Measurements from ENCODE around the gene NUBP1. TPM values are rescaled to one million over a fixed set of nuclear protein-coding genes. Genes with fewer than 3 reads are reported as not detected.
"Not testable (repeated sequence)": the region's sequence is repeated elsewhere in the genome, so short reads cannot be mapped to it uniquely, and the experiment has no call there.

The NUBP1 gene
- total RNA-seq, 1 donor from 2014 or later: 21.6 TPM

DNA sequence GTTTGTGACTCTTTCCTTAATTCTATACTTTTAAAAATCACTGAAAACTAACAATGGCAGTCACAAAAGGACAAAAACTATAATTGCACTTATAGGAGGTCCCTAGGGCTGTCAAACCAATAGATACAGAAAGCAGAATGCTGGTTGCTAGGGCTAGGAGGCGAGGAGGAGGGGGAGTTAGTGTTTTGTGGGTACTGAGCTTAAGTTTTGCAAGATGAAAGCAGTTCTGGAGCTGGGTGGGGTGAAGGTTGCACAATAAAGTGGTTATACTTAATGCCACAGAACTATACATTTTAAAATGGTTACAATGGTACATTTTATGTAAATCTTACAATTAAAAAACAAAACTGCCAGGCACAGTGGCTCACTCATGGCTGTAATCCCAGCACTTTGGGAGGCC is 27.3 kb downstream of the NUBP1 start:
- no peak overlapping the region for H3K9ac ChIP-seq
- DNase-seq (ENCODE audit: low spot score): no peak
- no peak overlapping the region for H3K4me3 Mint-ChIP-seq
- no peaks in the 10 kb centered on the region for H4K20me1 ChIP-seq (ENCODE audit: low read depth)
- no peaks in the 10 kb centered on the region for H3K4me1 ChIP-seq
- H3K4me2 ChIP-seq: no peak overlapping the region
- no peak overlapping the region for H2AFZ ChIP-seq (replicated peaks)
- H3K4me3 ChIP-seq: no peak overlapping the region
- TF ChIP-seq, protein P1, sequence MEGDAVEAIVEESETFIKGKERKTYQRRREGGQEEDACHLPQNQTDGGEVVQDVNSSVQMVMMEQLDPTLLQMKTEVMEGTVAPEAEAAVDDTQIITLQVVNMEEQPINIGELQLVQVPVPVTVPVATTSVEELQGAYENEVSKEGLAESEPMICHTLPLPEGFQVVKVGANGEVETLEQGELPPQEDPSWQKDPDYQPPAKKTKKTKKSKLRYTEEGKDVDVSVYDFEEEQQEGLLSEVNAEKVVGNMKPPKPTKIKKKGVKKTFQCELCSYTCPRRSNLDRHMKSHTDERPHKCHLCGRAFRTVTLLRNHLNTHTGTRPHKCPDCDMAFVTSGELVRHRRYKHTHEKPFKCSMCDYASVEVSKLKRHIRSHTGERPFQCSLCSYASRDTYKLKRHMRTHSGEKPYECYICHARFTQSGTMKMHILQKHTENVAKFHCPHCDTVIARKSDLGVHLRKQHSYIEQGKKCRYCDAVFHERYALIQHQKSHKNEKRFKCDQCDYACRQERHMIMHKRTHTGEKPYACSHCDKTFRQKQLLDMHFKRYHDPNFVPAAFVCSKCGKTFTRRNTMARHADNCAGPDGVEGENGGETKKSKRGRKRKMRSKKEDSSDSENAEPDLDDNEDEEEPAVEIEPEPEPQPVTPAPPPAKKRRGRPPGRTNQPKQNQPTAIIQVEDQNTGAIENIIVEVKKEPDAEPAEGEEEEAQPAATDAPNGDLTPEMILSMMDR (IDR thresholded peaks at IDR 0.05): no peak
- TF ChIP-seq EZH2phosphoT487 (IDR thresholded peaks at IDR 0.05): no peak
- H3K27me3 ChIP-seq: no peaks in the 10 kb centered on the region
- H3K4me1 Mint-ChIP-seq: peaks cover 2% of the 10 kb centered on the region
- H3K36me3 ChIP-seq: no peaks in the 10 kb centered on the region
- peaks cover 3% of the 10 kb centered on the region for H3K27me3 Mint-ChIP-seq (ENCODE audit: insufficient read depth, low read depth)
- no peak overlapping the region for H3K27ac Mint-ChIP-seq
- no peaks in the 10 kb centered on the region for H3K9me3 ChIP-seq (ENCODE audit: low read depth)
- peaks cover 12% of the 10 kb centered on the region for H3K36me3 Mint-ChIP-seq
- no peaks in the 10 kb centered on the region for H3K9me3 Mint-ChIP-seq
- H3F3A ChIP-seq (ENCODE audit: low read depth): no peaks in the 10 kb centered on the region
- H3K79me2 ChIP-seq (ENCODE audit: low read depth): no peaks in the 10 kb centered on the region
- H3K27ac ChIP-seq: no peak overlapping the region

DNA sequence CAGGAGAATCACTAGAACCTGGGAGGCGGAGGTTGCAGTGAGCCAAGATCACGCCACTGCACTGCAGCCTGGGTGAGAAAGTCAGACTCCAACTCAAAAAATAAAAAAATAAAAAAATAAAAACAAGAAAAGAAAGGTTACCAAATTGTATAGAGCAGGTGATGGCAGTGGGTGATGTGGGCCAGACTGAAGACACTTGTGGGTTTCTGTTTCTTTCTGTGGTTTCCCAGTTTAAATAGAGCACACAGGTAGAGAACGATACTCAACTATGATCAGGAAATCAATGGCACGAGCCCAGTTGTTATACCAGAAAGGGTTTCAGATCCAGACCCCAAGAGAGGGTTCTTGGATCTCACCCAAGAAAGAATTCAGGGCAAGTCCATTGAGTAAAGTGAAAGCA is 32.6 kb downstream of the NUBP1 start:
- no peak overlapping the region for H3K27ac Mint-ChIP-seq
- H3K9me3 Mint-ChIP-seq: no peaks in the 10 kb centered on the region
- Histone ChIP-seq H3K4me2 (no peak overlapping the region), H3K27me3 (no peaks in the 10 kb centered on the region), H3K36me3 (no peaks in the 10 kb centered on the region), H3K4me1 (no peaks in the 10 kb centered on the region), H3K27ac (no peak overlapping the region), H3F3A (ENCODE audit: low read depth) (no peaks in the 10 kb centered on the region), H4K20me1 (ENCODE audit: low read depth) (no peaks in the 10 kb centered on the region), H3K9ac (no peak overlapping the region), H3K9me3 (ENCODE audit: low read depth) (no peaks in the 10 kb centered on the region), H2AFZ (replicated peaks) (no peak overlapping the region), H3K79me2 (ENCODE audit: low read depth) (no peaks in the 10 kb centered on the region), H3K4me3 (no peak overlapping the region)
- no peak for TF ChIP-seq EZH2phosphoT487 (IDR thresholded peaks at IDR 0.05)
- TF ChIP-seq EZH2 (IDR thresholded peaks at IDR 0.05): no peak
- TF ChIP-seq, protein P1 (IDR thresholded peaks at IDR 0.05): no peak
- no peak for DNase-seq (ENCODE audit: low spot score)
- peaks cover 11% of the 10 kb centered on the region for H3K4me1 Mint-ChIP-seq
- H3K4me3 Mint-ChIP-seq: no peak overlapping the region
- peaks cover 3% of the 10 kb centered on the region for H3K27me3 Mint-ChIP-seq (ENCODE audit: insufficient read depth, low read depth)
- H3K36me3 Mint-ChIP-seq: no peaks in the 10 kb centered on the region

DNA sequence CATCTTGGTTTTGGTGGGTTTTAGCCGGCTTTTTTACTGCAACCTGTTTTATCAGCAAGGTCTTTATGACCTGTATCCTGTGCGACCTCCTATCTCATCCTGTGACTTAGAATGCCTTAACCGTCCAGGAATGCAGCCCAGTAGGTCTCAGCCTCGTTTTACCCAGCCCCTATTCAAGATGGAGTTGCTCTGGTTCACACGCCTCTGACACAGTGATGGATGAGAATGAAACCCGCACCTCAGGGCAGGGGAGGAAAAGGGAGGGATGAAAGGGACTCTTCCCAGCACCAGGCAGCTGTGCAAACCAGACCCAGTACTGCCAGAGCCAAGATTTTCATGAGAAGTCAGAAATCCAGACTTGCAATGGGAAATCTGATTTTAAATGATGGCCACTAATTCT is 33.3 kb downstream of the NUBP1 start:
- not testable (repeated sequence) for H3K9me3 ChIP-seq (ENCODE audit: low read depth); H3F3A ChIP-seq (ENCODE audit: low read depth); H3K36me3 ChIP-seq; H3K4me3 ChIP-seq; H3K27me3 ChIP-seq; H3K9me3 Mint-ChIP-seq; H3K27ac ChIP-seq; H3K9ac ChIP-seq; H3K4me1 ChIP-seq; H2AFZ ChIP-seq (replicated peaks); H4K20me1 ChIP-seq (ENCODE audit: low read depth); H3K4me3 Mint-ChIP-seq; H3K27ac Mint-ChIP-seq; H3K4me2 ChIP-seq; H3K36me3 Mint-ChIP-seq; DNase-seq (ENCODE audit: low spot score); H3K27me3 Mint-ChIP-seq (ENCODE audit: insufficient read depth, low read depth); H3K79me2 ChIP-seq (ENCODE audit: low read depth)
- H3K4me1 Mint-ChIP-seq: peaks cover 11% of the 10 kb centered on the region

DNA sequence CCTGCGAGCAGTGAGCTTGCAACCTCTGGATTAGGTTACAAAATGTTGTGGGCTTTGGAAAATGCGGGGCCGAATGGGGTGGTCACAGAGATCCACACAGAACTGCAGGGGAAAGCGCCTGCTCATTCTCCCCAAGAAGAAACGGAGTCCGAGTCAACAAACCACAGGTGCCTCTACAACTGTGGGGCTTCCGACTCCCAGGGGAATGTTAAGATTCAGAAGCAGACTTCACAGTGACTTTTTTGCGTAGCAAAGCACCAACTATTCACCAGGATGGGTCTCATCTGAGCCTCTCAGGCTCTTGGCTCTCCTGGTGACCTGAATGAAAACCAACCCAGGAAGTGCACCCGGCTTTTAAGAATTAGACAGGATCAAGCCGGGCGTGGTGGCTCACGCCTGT is 33.7 kb downstream of the NUBP1 start:
- no peaks in the 10 kb centered on the region for H3K36me3 Mint-ChIP-seq
- TF ChIP-seq, protein P1 (IDR thresholded peaks at IDR 0.05): no peak
- TF ChIP-seq EZH2phosphoT487 (IDR thresholded peaks at IDR 0.05): no peak
- no peak for TF ChIP-seq EZH2 (IDR thresholded peaks at IDR 0.05)
- Histone ChIP-seq H4K20me1 (ENCODE audit: low read depth) (no peaks in the 10 kb centered on the region), H3K4me3 (no peak overlapping the region), H3K27ac (no peak overlapping the region), H3K36me3 (no peaks in the 10 kb centered on the region), H3K4me2 (no peak overlapping the region), H3K79me2 (ENCODE audit: low read depth) (no peaks in the 10 kb centered on the region), H3K4me1 (no peaks in the 10 kb centered on the region), H3K9ac (no peak overlapping the region), H3F3A (ENCODE audit: low read depth) (no peaks in the 10 kb centered on the region), H3K27me3 (no peaks in the 10 kb centered on the region), H2AFZ (replicated peaks) (no peak overlapping the region), H3K9me3 (ENCODE audit: low read depth) (no peaks in the 10 kb centered on the region)
- H3K4me1 Mint-ChIP-seq: peaks cover 11% of the 10 kb centered on the region
- peaks cover 2% of the 10 kb centered on the region for H3K9me3 Mint-ChIP-seq
- DNase-seq (ENCODE audit: low spot score): no peak
- no peak overlapping the region for H3K27ac Mint-ChIP-seq
- no peak overlapping the region for H3K4me3 Mint-ChIP-seq
- H3K27me3 Mint-ChIP-seq (ENCODE audit: insufficient read depth, low read depth): peaks cover 4% of the 10 kb centered on the region

DNA sequence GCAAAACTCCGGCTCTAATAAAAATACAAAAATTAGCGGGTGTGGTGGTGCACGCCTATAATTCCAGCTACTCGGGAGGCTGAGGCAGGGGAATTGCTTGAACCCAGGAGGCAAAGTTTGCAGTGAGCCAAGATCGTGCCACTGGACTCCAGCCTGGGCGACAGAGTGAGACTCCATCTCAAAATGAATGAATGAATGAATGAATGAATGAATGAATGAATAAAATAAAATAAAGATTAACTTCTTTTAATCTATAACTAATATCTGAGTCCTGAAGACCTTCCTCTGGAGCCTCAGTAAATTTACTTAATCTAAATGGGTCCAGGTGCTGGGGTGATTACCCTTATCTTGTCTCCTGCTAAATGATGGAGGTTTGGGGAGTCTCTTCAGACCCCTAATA is 36.3 kb downstream of the NUBP1 start:
- not testable (repeated sequence) for H3K9me3 Mint-ChIP-seq; H3K27ac ChIP-seq; H3K27ac Mint-ChIP-seq; H3K4me3 ChIP-seq; H3K4me3 Mint-ChIP-seq; H3F3A ChIP-seq (ENCODE audit: low read depth); H3K36me3 ChIP-seq; H3K36me3 Mint-ChIP-seq; H3K27me3 Mint-ChIP-seq (ENCODE audit: insufficient read depth, low read depth); H3K9me3 ChIP-seq (ENCODE audit: low read depth); H3K27me3 ChIP-seq; H3K79me2 ChIP-seq (ENCODE audit: low read depth); H3K9ac ChIP-seq; H4K20me1 ChIP-seq (ENCODE audit: low read depth); H2AFZ ChIP-seq (replicated peaks); H3K4me1 ChIP-seq; H3K4me1 Mint-ChIP-seq; DNase-seq (ENCODE audit: low spot score); H3K4me2 ChIP-seq
